LHCN-M2 (cell line): ENCODE measurements around the gene KCNN3. TPM values are rescaled to one million over a fixed set of nuclear protein-coding genes. Genes with fewer than 3 reads are reported as not detected.

Experiments
- DNase-seq: peaks from one replicate; pipeline ENCODE4 v3.0.0-alpha.2; 2012; ENCODE audit warnings: low read depth
- polyA plus RNA-seq: library from polyadenylated mRNA; unstranded; fragments of >200 nt; gene quantifications from one replicate; pipeline ENCODE4 v1.2.1, GENCODE V29; 2012; ENCODE audit warnings: missing spikeins
- total RNA-seq: library from RNA; depleted of rRNA; stranded (reverse); fragments of >200 nt; gene quantifications from 2 replicates; pipeline ENCODE4 v1.2.3, GENCODE V29; 2014; rRNA removed

Gene KCNN3
- total RNA-seq = 0.38 and 2.8 TPM in 2 replicates
- polyA plus RNA-seq = 1.2 TPM

- DNase-seq = peak; percentile 90
These were observed at the start of gene KCNN3 for GRCh38 chr1:154870115-154870571. Gene KCNN3 (minus strand): TSS chr1:154870281. CDS start chr1:154869964, 317 bp downstream.

- DNase-seq = no peak
These were observed 43.2 kb upstream of the KCNN3 start for GRCh38 chr1:154913273-154913672.

DNA sequence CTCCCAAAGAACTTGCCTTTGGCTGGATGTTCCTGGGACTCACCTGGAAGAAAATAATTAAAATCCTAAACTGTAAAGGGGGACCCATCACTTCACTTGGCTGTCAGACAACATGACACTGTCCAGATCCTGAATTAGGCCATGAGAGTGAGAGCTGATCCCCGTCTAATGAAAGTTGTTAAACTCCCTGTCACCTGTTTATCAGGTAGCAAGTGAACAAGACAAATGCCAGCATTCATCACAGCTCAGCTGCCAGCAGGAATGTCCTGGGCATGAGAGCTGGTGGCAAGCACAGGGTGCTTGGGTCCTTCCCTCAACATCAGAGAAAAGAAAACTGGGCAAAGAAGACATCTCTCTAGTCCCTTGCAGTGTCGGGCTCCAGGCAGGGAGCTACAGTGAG is 42.7 kb upstream of the KCNN3 start:
- DNase-seq = no peak

DNA sequence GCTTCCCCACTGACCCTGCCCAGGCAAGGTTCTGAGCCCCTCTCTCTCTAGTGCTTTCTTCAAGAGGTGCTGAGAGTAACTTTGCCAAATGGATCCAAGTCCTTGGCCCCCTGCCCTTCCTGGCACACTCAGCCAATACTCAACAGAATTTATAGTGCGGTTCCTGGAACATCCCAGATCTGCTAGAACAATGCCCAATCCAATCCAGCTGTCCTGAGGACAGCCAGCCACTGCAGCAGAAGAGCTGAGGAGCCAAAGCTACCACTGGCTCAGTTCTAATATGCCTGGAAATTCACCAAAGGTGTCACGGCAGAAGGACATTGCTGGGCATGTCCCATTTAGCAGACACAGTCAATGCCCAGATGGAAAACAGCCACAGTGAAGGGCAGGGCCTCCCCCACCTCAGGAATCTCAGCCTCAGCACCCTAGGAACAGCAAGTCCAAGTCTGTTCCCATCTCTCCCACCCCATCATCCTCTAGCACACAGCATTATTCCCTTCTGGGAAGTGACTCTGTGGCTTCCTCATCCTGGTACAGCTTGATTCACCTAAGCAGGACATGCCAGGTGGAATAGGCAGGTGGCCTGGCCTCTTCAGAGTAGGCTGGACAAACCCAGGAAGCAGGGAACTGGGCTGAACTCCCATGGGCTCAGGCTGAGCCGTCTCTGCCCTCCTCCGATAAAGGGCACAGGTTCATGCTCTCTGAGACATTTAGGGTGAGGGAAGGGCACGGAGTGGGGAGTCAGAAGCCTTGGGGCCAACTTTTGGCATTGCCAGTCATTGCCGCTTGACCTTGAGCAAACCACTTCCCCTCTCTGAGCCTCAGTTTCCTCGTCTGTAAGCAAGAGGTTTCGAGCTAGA is 41.8 kb upstream of the KCNN3 start:
- no peak for DNase-seq

DNA sequence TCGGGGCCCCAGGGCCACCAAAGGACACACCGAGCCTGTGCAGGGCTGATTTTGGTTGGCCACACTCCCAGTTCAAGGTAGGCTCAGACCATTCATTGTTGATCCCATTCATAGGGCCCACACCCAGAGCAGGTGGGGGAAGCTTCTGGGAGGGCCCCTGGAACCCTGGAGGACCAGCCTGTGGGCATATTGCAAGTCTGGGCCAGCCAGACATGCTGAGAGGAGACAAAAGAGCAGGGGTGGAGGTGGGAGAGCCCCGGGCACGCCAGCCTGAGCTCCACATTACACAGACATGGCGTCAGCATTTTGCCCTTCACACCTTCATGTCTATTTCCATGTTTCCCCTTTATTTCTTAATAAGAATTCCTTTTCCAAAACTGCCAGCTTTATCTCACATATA is 40.8 kb upstream of the KCNN3 start:
- no peak for DNase-seq

DNA sequence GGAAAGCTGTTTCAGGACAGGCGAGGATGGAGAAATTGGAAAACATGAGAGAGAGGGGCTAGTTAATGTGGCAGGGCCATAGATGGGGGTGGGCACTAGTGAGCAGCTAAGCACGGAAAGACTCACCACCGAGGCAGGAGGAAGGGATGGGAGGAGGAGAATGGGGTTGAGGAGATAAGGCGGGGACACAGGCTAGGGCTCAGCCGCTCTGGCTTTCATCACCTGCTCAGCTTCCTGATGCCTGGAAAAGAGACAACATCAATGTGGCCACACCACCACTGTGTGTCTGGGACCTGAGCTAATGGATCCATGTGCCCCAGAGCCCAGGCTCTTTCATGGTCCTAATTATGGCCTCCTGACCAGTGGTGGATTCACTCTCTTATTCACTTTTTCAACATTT is 38.9 kb upstream of the KCNN3 start:
- DNase-seq = no peak

DNA sequence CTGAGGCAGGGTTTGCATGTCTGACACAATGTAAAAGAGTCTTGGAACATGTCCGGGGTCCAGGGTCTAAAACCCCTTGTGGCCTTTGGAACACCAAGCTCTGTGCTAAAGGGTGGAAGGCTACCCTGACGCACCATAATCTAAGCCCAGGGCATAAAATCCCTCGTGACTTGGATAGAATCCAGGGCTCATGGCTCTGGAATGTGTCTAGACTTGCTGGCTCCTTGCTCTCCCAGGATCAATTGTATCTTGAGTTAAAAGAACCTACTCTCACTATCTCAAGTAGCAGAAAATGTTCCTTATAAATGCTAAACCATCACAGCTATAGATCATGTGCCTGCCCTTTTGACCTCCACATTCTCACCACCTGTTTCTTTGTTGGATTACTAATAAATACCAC is 38.0 kb upstream of the KCNN3 start:
- peak; percentile 13 for DNase-seq

DNA sequence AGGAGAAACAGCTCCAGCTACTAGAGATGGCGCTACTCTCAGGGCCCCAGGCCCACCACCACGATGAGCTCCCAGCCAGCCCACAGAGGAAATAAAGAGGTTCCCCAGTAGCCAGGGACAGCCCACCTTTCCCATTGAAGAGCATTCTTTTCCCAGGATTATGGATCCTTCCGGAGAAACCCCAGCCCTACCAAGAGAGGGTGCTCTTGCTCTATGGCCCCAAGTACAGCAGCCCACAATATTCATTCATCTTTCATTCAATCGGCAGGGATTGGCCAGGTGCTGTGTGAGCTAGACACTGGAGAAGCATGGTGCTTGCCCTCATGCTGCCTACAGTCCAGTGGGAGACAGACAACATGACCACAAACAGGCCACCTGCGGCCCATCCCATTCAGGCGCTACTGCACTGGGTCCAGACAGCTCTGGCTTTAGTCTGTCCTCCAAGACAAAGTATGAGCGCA is 36.6 kb upstream of the KCNN3 start:
- peak; percentile 8 for DNase-seq

DNA sequence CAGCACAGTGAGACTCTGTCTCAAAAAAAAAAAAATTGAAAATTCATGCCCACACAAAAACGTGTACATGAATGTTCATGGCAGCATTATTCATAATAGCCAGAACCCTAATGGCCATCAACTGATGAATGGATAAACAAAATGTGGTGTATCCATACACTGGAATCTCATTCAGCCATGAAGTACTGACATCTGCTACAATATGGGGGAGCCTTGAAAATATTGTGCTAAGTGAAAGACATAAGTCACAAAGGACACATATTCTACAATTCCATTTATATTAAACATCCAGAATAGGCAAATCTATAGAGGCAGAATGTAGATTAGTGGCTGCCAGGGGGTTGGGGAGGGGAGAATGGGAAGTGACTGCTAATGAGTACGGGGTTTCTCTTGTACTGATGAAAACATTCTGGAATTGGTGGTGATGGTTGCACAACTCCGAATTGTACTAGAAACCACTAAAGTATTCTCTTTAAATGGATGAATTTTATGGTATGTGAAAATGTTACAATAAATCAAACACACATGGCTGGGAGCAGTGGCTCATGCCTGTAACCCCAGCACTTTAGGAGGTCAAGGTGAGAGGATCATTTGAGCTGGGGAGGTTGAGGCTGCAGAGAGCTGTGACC is 33.0 kb upstream of the KCNN3 start:
- no peak for DNase-seq

DNA sequence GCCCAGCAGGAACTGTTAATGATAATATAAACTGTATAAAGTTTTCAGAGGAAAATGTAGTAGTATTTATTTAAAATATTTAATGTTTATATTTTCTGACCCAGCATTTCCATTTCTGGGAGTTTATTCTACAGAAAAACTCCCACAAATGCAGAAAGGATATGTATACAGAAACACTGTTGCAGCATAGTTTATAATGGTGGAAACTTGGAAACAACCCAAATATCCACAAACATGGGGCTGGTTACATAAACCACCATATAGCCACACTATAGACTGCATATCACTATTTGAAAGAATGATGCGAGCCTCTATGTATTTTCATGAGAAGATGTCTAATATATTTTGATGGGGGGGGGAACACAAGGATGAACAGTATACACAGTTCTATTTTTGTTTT is 31.5 kb upstream of the KCNN3 start:
- no peak for DNase-seq

- DNase-seq = no peak
These were observed 29.0 kb upstream of the KCNN3 start for GRCh38 chr1:154899041-154899440.

DNA sequence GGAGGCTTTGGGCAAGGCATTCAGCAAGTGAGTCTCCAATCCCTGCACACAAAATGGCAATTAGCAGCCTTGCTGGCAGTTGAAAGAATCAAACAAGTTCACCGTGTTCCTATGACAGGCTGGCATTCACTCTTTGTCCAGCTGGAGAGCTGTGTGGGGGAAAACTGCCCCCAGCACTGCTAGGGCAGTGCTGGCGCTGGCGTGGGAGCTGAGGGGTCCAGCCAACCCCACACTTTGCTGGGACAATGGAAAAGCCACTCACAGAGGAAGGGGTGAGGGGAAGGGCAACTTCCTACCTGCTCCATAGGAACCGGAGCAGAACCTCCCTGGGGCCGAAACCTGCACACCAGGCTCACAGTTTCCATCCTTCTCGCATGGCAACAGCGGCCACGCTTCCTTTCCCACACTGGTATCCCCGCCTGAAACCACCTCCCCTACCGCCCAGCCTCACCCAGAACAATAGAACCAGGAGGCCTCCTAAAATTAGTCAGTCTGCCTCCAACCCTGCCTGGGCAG is 26.7 kb upstream of the KCNN3 start:
- DNase-seq = no peak

- DNase-seq = no peak
These were observed 25.7 kb upstream of the KCNN3 start for GRCh38 chr1:154895798-154896197.

GRCh38 chr1:154891452-154891851 is 21.4 kb upstream of the KCNN3 start:
- no peak for DNase-seq

- no peak for DNase-seq
These were observed 18.7 kb upstream of the KCNN3 start for GRCh38 chr1:154888757-154889156.

DNA sequence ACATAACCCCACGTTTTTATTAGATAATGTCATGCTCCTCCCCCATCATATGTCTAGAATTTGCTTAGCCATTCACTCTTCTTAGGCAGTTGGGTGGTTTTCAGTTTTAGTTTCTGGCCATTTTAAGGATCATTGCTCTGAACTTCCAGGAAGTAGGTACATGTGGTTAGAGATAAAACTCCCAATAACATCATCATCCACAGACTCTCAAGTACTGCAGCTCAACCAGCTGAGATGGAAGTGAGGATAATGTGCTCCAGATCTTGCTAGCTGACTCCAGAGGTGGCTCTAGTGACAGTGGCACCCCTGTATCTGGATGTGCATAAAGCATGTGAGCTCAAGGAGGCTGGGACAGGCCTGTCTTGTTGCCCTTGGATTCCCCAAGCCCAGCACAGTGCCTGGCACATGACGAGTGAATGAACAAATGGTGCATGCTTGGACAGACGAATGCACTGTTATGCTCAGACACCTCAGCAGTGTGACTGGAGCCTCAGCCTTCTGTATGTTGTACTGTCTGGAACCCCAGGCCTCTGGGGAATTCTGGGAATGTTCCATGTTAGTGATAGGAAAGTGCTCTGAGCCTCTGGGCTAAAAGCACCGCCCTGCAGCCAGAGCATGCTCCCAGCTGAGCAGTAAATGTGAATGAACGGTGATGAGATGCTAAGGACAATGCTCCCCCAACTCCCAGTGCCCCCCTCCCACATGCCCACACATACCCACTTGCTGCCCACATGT is 16.4 kb upstream of the KCNN3 start:
- no peak for DNase-seq

GRCh38 chr1:154884869-154885701 is 15.0 kb upstream of the KCNN3 start:
- no peak for DNase-seq

DNA sequence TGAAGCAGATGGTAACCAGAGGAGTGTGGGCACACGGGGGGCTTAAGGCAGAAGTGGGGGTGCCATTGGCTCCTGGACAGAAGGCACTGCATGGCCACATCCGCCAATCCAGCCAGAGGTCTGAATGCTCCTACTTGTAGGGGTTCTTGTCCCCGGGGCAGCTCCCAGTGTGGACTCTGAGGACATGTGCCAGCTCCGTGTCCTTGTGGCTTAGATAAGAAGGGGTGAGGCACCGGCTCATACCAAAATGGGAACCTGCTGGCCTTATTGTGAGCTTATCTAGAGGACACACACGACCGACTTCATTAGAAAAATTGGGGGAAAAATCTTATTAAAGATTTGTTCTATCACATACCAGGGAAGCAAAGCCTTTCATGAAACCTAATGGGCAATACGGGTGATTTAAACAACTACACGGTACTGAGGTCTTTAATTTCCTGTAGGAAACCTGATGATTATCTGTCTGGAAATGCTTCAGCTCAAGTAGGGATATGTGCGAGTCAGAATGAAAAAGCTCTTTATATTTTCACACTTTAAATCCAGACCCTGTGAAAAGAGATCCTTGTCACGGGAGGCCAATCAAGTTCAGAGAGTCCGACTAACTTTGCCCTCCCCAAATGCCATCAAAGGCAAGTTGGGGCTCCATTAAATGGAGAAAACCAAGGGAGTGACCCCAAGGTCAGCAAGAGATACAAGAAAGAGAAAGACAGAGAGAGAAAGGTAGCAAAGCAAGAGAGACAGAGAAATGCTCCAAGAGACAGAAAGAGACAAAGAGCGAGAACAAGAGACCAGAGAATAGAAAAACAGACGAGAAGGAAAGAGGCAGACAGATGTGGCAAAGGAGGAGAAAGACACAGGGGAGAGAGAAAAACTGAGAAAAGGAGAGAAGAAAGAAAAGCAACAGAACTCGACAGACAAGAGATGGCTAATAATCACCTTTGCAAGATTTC is 14.1 kb upstream of the KCNN3 start:
- no peak for DNase-seq

GRCh38 chr1:154881820-154882535 is 11.9 kb upstream of the KCNN3 start:
- no peak for DNase-seq
